B cell (primary cell): Measurements from ENCODE around the gene AFG1L. TPM values are rescaled to one million over a fixed set of nuclear protein-coding genes. Genes with fewer than 3 reads are reported as not detected.

Experiments
- ATAC-seq: fragments of 200-7000 bp; cut with Tn5 transposase; one replicate; pipeline ENCODE4 v1.10.0; 2021; ENCODE audit warnings: low read depth, mild to moderate bottlenecking, moderate number of reproducible peaks, moderate library complexity
- CTCF ChIA-PET: fragments of 350-600 bp; sonication (Branson Sonifier 250); formaldehyde crosslinking; loops from one replicate; lab custom pipeline; 2021; ENCODE audit warnings: antibody characterized with exemption, inconsistent platforms; lab: Charles Lee
- POLR2A ChIA-PET: fragments of 350-600 bp; sonication (Branson Sonifier 250); formaldehyde crosslinking; loops from one replicate; lab custom pipeline; 2021; ENCODE audit warnings: antibody characterized with exemption; lab: Charles Lee
- DNase-seq: peaks from one replicate; pipeline ENCODE4 v3.0.0; 2013
- H2AFZ ChIP-seq: 2 replicates; pipeline ENCODE4 v1.6.1; 2012; ENCODE audit warnings: mild to moderate bottlenecking, low read depth, low read length; ENCODE audit not compliant: insufficient read depth, poor library complexity, severe bottlenecking
- H3K27ac ChIP-seq, 2 donors: 1 replicate in 1 of 2; 2 replicates in 1 of 2; pipeline ENCODE4 v1.5.1; 2012 to 2013; ENCODE audit warnings: low read length in 2 of 2, mild to moderate bottlenecking in 2 of 2, moderate library complexity in 1 of 2
- H3K27me3 ChIP-seq, 4 experiments: fragments of 200-600 bp in 1 of 4; sonication (generic) in 1 of 4; replicated peaks in 1 of 4; 1 replicate in 2 of 4; 2 replicates in 2 of 4; pipeline versions ENCODE4 v1.6.1 to v1.7.0; 2013 to 2016; ENCODE audit warnings: low read length in 3 of 4, mild to moderate bottlenecking in 2 of 4, mixed read lengths in 1 of 4, moderate library complexity in 1 of 4; ENCODE audit not compliant: insufficient read depth in 4 of 4, control insufficient read depth in 3 of 4; ENCODE audit errors: control extremely low read depth in 1 of 4
- H3K36me3 ChIP-seq, 2 experiments: replicated peaks in 1 of 2; 1 replicate in 1 of 2; 2 replicates in 1 of 2; pipeline versions ENCODE4 v1.6.1 to v1.7.1; 2013; ENCODE audit warnings: low read length in 1 of 2; ENCODE audit not compliant: insufficient read depth in 2 of 2, control insufficient read depth in 1 of 2; ENCODE audit errors: control extremely low read depth in 1 of 2, extremely low read depth in 1 of 2
- H3K4me1 ChIP-seq, 2 donors: fragments of 200-600 bp in 1 of 2; sonication (generic) in 1 of 2; 1 replicate in 1 of 2; 2 replicates in 1 of 2; pipeline versions ENCODE4 v1.5.1 to v1.6.1; 2013 to 2017; ENCODE audit warnings: low read length in 2 of 2; ENCODE audit not compliant: control insufficient read depth in 2 of 2, insufficient read depth in 2 of 2
- H3K4me2 ChIP-seq: replicated peaks from 2 replicates; pipeline ENCODE3; 2012; ENCODE audit warnings: mild to moderate bottlenecking, low read depth, low read length; ENCODE audit not compliant: poor library complexity, severe bottlenecking
- H3K4me3 ChIP-seq, 5 experiments: fragments of 200-600 bp in 1 of 5; sonication (generic) in 1 of 5; 1 replicate in 3 of 5; 2 replicates in 2 of 5; pipeline versions ENCODE4 v1.5.1 to v1.7.0; 2011 to 2016; ENCODE audit warnings: low read length in 4 of 5, mild to moderate bottlenecking in 4 of 5, low read depth in 2 of 5, control low read depth in 1 of 5, moderate library complexity in 1 of 5; ENCODE audit not compliant: insufficient read depth in 1 of 5; ENCODE audit errors: control extremely low read depth in 1 of 5, extremely low read depth in 1 of 5
- H3K79me2 ChIP-seq: fragments of 200-600 bp; sonication (generic); one replicate; pipeline ENCODE4 v1.6.0; 2016; ENCODE audit warnings: low read length; ENCODE audit not compliant: control insufficient read depth, insufficient read depth
- H3K9ac ChIP-seq: fragments of 200-600 bp; sonication (generic); 2 replicates; pipeline ENCODE4 v1.6.1; 2017; ENCODE audit warnings: mild to moderate bottlenecking, low read length, moderate library complexity
- H3K9me3 ChIP-seq, 3 donors: one replicate each; pipeline versions ENCODE4 v1.6.1 to v1.7.1; 2013; ENCODE audit warnings: low read length in 2 of 3; ENCODE audit not compliant: control insufficient read depth in 2 of 3, insufficient read depth in 1 of 3; ENCODE audit errors: control extremely low read depth in 1 of 3
- H4K20me1 ChIP-seq: 2 replicates; pipeline ENCODE4 v1.6.0; 2012; ENCODE audit warnings: mild to moderate bottlenecking, low read length; ENCODE audit not compliant: insufficient read depth, control insufficient read depth, poor library complexity, severe bottlenecking
- H3K27ac Mint-ChIP-seq: one replicate; pipeline ENCODE4 v1.8.0; 2021; ENCODE audit warnings: mixed read lengths
- H3K27me3 Mint-ChIP-seq: one replicate; pipeline ENCODE4 v1.8.0; 2021; ENCODE audit warnings: mixed read lengths
- H3K4me1 Mint-ChIP-seq: one replicate; pipeline ENCODE4 v1.8.0; 2021; ENCODE audit warnings: mixed read lengths
- H3K4me3 Mint-ChIP-seq: one replicate; pipeline ENCODE4 v1.8.0; 2021; ENCODE audit warnings: mixed read lengths
- H3K9me3 Mint-ChIP-seq: one replicate; pipeline ENCODE4 v1.8.0; 2022; ENCODE audit warnings: mixed read lengths; ENCODE audit not compliant: insufficient read depth
- EZH2 ChIP-seq: IDR thresholded peaks from 2 replicates; pipeline ENCODE4 v1.6.1; 2012; ENCODE audit warnings: borderline replicate concordance, low read depth, mild to moderate bottlenecking, moderate library complexity, low read length; ENCODE audit not compliant: insufficient read depth, poor library complexity, severe bottlenecking
- WGBS: methylation state at CpG from one replicate; pipeline ENCODE4 v1.1.5; 2013; ENCODE audit warnings: missing lambda C conversion rate; ENCODE audit not compliant: insufficient coverage; 5-methylcytosine and 5-hydroxymethylcytosine counted together
- intact Hi-C: fragments of 100-400 bp; cut with micrococcal nuclease; formaldehyde crosslinking; loops from one replicate; pipeline ENCODE4 v1.10.0; 2022
- polyA plus RNA-seq: library from polyadenylated mRNA; depleted of rRNA; stranded (reverse); fragments of >200 nt; gene quantifications from 2 replicates; pipeline ENCODE4 v1.2.3, GENCODE V29; 2012
- total RNA-seq, 2 donors: library from RNA; stranded (reverse); fragments of 120-200 nt in 1 of 2; gene quantifications; 1 replicate in 1 of 2; 2 replicates in 1 of 2; pipeline versions ENCODE4 v1.2.3 to v1.2.4, GENCODE V29; 2013 to 2022
- TF ChIP-seq, protein P1 (sequence below): fragments of 200-600 bp; IDR thresholded peaks from one replicate; pipeline ENCODE4 v1.8.0; 2022; ENCODE audit warnings: antibody characterized with exemption, mild to moderate bottlenecking

AFG1L gene
- total and polyA plus RNA-seq, 2 donors (not counting 1 experiment from before 2014, with no cell fraction given), result 1.8 to 14.2 TPM

DNA sequence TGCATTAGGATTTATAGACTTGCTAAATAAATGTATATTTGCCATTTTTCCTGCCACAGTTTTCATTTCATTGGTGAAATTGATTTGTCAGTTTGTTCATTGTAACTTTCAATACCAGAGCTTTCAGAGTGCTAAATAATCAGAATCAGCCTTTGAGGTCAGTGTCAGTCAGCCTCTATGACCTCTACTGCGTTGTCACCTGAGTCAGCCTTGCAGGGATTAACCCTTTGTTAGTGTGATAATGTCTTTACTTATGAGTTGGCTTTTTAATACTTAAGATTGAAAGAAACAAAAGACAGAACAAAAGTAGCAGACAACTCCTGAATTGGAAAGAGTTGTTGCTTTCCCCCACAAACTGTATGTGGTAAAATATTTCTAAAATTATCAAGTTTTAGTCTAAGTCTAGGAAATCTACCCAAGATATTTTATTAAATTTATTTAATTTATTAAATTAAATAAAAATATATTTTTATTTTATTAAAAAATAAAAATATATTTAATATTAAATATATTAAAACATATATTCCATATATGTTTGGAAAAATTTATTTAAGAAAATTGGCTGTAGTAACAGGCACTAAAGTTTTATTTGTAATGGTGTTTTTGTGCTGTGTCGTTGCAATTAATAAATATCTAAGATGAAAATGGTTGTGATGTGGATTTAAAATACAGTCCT, 125.2 kb downstream of the AFG1L start:
- Histone ChIP-seq H2AFZ (no peak overlapping the region), H3K36me3 (no peaks in the 10 kb centered on the region), H3K79me2 (no peaks in the 10 kb centered on the region), H3K9ac (no peak overlapping the region), H3K27me3 (no peaks in the 10 kb centered on the region), H3K4me3 (no peak overlapping the region), H3K4me2 (no peak overlapping the region), H3K9me3 (no peaks in the 10 kb centered on the region), H4K20me1 (no peaks in the 10 kb centered on the region), H3K4me1 (no peaks in the 10 kb centered on the region), H3K27ac (no peak overlapping the region)
- ChIA-PET POLR2A (no interaction called here), CTCF (no interaction called here)
- Mint-ChIP-seq H3K4me3 (no peak overlapping the region), H3K27ac (no peak overlapping the region), H3K4me1 (no peaks in the 10 kb centered on the region), H3K27me3 (no peaks in the 10 kb centered on the region), H3K9me3 (no peaks in the 10 kb centered on the region)
- WGBS, result no CpG with 5 or more reads among the region's 2 CpGs
- intact Hi-C loops, result loop anchor here (10.0 kb wide), 1 partner anchor 55 kb away; no protein-coding TSS in a partner anchor
- TF ChIP-seq, protein P1, sequence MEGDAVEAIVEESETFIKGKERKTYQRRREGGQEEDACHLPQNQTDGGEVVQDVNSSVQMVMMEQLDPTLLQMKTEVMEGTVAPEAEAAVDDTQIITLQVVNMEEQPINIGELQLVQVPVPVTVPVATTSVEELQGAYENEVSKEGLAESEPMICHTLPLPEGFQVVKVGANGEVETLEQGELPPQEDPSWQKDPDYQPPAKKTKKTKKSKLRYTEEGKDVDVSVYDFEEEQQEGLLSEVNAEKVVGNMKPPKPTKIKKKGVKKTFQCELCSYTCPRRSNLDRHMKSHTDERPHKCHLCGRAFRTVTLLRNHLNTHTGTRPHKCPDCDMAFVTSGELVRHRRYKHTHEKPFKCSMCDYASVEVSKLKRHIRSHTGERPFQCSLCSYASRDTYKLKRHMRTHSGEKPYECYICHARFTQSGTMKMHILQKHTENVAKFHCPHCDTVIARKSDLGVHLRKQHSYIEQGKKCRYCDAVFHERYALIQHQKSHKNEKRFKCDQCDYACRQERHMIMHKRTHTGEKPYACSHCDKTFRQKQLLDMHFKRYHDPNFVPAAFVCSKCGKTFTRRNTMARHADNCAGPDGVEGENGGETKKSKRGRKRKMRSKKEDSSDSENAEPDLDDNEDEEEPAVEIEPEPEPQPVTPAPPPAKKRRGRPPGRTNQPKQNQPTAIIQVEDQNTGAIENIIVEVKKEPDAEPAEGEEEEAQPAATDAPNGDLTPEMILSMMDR, result no peak
- TF ChIP-seq EZH2, result no peak
- ATAC-seq, result no peak
- no peak for DNase-seq

DNA sequence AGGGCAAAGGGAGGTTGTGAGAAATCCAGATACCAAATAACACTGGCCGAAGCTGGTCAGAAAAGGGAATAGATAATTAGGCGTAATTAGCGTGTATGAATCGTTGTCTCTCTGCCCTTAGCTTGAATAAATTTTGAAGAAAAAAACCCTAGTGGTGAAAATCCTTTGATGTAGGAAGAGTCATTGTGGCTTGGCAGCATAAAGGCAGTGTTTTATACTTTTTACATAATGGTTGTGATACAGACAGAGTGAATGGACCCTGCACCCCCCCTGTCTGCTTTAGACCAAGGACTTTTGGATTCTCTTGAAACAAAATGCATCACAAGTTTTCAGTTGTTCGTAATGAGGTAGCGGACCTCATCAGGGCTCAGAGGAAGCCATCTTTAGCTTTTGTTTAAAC, 126.5 kb downstream of the AFG1L start:
- intact Hi-C loops, result no loop called here
- no peak for TF ChIP-seq EZH2
- TF ChIP-seq, protein P1, result no peak
- Mint-ChIP-seq H3K27me3 (no peaks in the 10 kb centered on the region), H3K27ac (no peak overlapping the region), H3K9me3 (no peaks in the 10 kb centered on the region), H3K4me1 (no peaks in the 10 kb centered on the region), H3K4me3 (no peak overlapping the region)
- no peaks in the 10 kb centered on the region for H3K27me3 ChIP-seq
- WGBS, result 97% methylated on average over 6 of the region's 6 CpGs
- no peak overlapping the region for H3K9ac ChIP-seq
- H3K9me3 ChIP-seq, result no peaks in the 10 kb centered on the region
- H2AFZ ChIP-seq, result no peak overlapping the region
- H3K4me2 ChIP-seq, result no peak overlapping the region
- no peak for DNase-seq
- no peak for ATAC-seq
- H3K27ac ChIP-seq, result no peak overlapping the region
- H3K79me2 ChIP-seq, result no peaks in the 10 kb centered on the region
- POLR2A ChIA-PET, result no interaction called here
- no peak overlapping the region for H3K4me3 ChIP-seq
- H3K4me1 ChIP-seq, result no peaks in the 10 kb centered on the region
- H4K20me1 ChIP-seq, result no peaks in the 10 kb centered on the region
- CTCF ChIA-PET, result interaction anchor here (1.4 kb wide), 1 partner anchor 70 kb away, joined by 3 read pairs; no protein-coding TSS in a partner anchor
- H3K36me3 ChIP-seq, result no peaks in the 10 kb centered on the region
